ENCODE results near the gene CDCA5.
A peak's percentile ranks its signal among the peaks of the same experiment; 100 is the strongest.
"Not testable (repeated sequence)": the region's sequence is repeated elsewhere in the genome, so short reads cannot be mapped to it uniquely, and the experiment has no call there.

CDCA5 gene

DNA sequence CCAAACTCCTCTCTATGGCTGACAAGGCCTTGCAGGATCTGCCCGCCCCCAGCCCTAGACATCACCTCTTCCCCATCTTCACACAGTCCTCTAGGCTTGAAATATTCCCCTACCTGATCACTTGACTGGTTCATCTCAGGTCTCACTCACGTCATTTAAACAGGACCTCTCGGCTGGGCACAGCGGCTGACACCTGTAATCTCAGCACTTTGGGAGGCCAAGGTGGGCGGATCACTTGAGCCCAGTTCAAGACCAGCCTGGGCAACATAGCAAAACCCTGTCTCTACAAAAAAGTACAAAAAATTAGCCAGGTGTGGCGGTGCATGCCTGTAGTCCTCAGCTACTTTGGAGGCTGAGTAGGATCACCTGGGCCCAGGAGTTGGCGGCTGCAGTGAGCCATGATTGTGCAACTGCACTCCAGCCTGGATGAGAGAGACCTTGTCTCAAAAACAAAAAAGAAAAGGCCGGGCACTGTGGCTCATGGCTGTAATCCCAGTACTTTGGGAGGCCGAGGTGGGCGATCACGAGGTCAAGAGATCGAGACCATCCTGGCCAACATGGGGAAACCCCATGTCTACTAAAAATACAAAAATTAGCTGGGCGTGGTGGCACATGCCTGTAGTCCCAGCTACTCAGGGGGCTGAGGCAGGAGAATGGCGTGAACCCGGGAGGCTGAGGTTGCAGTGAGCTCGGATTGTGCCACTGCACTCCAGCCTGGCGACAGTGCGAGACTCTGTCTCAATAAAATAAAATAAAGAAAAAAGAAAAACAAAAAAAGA, 35.2 kb upstream of the CDCA5 start:
- not testable (repeated sequence) for DNase-seq (ENCODE audit: low spot score)

DNA sequence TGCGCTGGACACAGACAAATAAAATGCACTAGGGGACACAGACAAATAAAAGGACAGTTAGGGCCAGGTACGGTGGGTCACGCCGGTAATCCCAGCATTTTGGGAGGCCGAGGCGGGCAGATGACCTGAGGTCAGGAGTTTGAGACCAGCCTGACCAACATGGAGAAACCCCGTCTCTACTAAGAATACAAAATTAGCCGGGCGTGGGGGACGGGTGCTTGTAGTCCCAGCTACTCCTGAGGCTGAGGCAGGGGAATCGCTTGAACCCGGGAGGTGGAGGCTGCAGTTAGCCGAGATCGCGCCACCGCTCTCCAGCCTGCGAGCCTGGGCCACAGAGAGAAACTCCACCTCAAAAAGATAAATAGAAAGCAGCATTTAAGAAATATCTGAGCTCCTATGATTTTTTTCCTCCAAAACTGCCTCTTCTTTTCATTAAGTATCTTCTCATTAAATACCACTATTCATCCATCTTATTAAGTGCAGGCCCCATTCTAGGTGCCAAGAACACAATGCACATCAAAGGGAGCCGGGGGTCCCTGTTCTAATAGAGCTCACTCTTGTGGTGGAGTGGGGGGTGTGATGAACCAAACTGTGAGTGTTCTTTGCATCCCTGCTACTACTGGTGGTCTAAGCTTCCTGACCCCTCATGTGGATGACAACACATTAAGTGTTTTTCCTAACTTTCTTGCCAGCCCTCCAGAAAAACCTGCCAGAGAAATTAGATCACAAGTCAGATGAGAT, 34.4 kb upstream of the CDCA5 start:
- DNase-seq (ENCODE audit: low spot score) = no peak

DNA sequence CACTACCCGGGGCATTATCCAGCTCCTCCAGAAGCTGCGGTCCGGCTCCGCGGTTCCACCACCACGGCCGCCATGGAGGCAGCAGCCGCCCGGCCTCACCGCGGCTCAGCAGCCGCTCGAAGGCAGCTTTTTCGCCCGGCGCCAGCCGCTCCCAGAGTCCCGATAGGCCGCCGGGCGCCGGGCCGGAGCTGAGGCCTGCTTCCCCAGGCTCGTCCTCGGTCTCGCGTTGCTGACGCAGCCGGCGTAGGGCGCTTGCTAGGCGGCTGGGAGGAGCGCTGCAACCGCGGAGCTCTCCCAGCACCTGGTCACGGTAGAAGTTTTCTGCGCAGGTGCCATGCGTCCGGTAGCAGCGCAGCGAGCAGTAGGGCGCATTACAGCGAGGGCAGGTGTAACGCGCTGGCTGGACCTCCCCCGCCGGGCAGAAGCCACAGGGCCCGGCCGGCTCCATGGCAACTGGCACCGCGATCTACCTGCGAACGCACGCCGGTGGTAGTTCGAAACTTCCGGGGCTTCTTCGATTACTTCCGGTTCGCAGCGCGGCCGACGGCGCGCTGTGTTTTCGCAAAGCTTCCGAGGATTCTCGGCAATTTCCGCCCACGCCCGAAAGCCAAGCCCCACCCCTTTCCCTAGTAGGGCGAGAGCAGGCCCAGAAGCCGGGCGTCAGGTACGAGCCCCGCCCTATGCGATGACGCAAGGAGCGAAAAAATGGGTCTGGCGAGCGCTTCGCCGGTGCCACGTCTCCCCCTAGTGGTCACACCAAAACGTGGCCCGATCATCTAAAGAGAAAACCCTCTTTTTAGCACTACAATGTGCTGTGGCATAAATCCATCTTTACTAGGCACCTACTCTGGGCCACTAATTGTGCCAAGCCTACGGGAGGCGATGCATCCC, 33.6 kb upstream of the CDCA5 start, which contains the start of gene ZNHIT2:
ZNHIT2 (minus strand) TSS at position 496 of the 891 bp plus-strand sequence; CDS start at position 448, 48 bp downstream.
- peak; percentile 98 for DNase-seq (ENCODE audit: low spot score)

DNA sequence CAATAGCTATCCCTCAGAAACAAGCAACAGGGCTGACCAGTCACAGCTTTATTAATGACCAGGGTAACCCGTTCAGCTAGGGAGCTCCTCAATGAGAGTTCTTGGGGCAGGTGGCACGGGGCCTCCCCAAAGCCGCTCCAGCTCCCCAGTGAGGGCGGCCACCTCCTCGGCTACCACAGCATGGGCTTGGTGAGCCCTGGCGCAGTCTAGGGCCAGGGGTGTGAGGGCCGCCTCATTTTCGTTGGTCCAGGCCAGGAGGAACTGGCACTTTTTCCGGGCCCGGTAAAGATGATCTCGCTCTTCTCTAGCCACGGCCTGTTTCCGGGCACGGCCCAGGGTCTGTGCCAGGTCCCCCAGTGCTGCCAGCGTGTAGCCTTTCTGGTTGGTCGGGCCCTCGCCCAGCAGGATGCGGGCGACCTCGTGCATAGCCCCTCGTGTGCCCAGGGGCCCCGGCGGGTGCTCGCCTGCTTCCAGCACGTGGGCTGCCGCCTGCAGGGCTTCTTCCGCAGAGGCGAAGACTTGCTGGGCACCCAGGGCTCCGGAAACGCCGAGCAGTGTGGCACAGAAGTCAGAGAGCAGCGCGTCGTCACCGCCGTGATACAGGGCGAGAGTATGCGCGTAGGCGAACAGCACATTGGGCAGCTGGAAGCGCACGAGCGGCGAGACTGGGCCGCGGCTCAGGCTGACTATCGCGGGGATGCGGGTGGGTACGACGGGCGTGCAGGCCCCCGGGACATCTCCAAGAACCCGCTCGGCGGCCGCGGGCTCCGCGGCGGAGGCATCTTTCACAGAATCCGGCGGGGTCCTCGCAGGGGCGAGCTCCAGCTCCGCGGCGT, 32.7 kb upstream of the CDCA5 start:
- DNase-seq (ENCODE audit: low spot score) = peak; percentile 93

DNA sequence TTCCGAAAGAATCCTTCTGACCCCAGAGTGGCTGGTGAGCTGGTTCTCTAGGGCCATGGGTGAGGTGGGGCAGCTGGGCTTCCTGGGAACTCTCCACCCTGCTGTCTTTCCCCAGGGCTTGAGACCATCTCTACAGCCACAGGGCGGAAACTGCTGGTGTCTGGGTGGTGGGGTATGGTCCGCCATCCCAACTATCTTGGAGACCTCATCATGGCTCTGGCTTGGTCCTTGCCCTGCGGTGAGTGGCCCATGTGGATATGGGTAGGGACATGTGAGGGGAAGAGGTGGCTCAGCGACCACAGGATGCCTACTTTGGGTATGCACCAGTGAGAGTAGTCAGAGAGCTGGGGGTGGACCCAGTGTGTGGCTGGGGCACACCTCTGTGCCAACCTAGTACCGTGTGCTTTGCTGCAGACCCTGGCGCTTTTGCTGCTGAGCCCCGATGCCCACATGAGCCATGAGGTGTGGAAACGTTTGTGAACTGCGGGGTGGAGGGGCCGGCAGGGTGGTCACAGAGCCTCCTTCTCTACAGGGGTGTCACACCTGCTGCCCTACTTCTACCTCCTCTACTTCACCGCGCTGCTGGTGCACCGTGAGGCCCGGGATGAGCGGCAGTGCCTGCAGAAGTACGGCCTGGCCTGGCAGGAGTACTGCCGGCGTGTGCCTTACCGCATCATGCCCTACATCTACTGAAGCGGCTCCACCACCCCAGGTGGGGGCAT, 31.7 kb upstream of the CDCA5 start:
- no peak for DNase-seq (ENCODE audit: low spot score)

DNA sequence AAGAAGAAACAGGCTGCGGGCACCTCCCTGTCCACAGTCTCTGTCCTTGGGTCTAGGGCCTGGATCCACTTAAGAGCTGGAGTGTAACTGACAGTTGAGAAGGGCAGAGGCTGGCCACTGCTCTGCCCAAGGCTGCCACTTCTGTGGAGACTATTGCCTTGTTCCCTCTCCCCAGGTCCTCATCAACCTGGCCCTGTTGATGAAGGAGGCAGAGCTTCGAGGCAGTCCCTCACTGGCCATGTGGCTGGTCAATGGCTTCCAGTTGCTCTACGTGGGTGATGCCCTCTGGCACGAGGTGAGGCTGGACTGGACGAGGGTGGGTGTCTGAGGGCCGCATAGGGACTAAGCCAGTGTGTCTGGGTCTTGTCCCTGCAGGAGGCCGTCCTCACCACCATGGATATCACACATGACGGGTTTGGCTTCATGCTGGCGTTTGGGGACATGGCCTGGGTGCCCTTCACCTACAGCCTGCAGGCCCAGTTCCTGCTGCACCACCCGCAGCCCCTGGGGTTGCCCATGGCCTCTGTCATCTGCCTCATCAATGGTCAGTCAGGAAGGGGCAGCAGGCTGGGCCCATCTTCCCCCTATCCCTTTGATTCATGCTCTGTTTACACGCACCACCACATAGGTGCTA, 30.8 kb upstream of the CDCA5 start:
- DNase-seq (ENCODE audit: low spot score) = no peak

DNA sequence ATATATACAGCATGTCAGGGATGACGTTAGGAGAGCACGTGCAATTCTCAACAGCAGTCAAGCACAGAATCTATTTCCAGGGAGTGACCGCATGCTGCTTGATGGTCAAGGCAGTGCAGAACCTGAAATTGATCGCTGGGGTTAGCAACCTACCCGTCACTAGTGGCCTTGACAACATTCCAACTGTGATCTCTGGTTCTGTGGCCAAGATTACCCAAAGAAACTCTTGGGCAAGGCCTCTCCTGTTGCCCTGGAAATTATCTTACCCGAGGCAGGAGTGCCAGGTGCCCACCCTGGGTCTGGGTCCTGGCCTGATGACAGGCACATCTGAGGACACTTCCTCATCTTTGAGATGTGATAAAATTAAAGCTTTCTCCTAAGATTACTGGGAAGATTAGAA, 30.0 kb upstream of the CDCA5 start:
- no peak for DNase-seq (ENCODE audit: low spot score)

DNA sequence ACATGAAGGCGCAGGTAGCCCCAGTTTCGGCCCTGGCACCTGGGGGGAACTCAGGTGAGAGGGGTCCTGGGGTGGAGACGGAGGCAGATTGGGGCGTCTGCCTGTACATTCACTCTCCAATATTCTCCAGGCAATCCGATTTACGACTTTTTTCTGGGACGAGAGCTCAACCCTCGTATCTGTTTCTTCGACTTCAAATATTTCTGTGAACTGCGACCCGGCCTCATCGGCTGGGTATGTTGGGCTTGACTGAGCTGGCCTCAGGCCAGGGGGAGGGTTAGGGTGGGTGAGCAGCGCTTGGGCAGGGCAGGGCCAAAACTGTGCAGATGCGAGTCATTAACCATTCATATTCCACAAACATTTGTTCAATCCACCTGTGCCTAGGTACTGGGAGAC, 29.5 kb upstream of the CDCA5 start:
- peak; percentile 56 for DNase-seq (ENCODE audit: low spot score)

DNA sequence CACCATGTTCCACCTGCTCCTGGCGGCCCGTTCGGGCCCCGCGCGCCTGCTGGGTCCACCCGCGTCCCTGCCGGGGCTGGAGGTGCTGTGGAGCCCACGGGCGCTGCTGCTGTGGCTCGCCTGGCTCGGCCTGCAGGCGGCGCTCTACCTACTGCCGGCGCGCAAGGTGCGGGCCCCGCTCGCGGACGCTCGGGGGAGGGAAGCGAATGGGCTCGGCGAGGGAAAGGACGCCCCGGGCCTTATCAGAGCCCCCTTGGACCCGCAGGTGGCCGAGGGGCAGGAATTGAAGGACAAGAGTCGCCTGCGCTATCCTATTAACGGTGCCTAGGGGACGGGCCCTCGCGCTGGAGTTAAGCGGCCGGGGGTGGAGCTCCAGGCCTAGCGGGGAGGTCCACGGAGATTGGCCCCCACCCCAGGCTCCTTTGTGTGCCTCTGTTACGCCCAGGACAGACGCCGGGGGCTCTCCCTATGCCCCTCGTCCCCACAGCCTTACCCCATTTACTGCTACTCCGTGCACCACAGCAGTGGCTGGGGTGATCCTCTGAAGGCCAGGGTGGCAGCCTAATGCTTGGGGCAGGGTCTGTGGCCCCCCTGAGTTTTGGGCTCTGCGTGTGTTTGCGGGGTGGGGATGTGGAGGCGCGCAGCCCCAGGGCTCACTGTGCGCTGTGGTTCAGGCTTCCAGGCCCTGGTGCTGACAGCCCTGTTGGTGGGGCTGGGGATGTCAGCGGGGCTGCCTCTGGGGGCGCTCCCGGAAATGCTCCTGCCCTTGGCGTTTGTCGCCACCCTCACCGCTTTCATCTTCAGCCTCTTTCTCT, 28.9 kb upstream of the CDCA5 start:
- DNase-seq (ENCODE audit: low spot score) = peak; percentile 72

DNA sequence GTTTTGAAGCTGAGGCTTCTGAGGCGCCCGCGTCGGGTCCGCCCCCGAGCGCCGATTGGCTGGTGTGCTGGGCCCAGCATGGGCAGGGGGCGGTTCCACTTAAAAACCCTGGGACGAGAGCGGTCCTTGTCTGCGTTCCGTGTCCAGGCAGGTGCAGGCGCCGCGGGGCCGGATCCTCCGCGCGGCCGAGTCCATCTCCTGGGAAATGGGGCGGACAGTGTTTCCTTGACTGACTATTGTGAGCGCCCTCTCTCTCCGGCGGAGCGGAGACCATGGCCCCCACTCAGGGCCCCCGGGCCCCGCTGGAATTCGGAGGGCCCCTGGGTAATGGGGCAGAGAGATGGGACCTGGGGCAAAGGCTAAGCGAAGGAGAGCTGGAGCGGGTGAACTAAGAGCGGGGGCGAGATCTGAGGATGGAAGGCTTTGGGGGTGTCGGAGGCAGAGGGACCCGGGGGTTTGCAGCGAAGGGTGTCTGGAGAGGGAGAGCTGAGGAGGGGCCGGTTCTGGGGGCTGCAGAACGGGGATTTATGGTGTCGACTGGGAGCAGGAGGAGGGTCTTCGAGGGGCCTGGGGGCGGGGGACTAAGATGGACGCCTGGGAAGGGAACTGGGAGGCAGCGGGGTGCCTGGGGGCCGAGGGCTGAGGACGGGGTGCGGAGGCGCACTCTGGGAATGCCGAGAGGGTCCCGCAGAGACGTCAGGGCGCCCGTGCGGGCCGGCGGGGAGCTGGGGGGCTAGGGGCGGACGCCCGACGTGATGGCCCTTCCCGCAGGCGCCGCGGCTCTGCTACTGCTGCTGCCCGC, 28.1 kb upstream of the CDCA5 start, which contains the start of gene TM7SF2:
TM7SF2 (plus strand) TSS at position 129 of the 802 bp plus-strand sequence; CDS start at position 273, 144 bp downstream.
- peak; percentile 96 for DNase-seq (ENCODE audit: low spot score)

DNA sequence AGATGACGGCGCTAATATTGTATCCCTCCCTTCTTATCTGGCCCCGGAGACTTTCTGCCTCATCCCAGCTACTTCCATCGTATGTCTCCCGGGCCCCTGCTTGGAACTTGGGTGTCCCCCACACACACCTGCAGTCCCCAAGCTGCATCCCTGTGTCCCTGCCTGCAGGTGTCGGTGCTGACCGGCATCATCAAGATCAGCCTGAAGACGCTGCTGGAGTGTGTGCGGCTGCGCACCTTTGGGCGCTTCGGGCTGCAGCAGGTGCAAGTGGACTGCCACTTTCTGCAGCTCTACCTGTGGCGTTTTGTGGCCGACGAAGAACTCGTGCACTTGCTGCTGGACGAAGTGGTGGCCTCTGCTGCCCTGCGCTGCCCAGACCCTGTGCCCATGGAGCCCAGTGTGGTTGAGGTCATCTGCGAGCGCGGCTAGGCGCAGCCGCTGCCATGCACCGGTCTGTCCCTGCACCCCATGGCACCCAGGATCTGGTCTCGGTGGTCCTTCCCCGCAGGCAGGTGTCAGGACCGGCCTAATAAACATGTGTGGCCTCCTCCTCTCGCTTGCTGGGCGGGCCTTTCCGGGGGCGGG, 27.4 kb upstream of the CDCA5 start:
- no peak for DNase-seq (ENCODE audit: low spot score)

DNA sequence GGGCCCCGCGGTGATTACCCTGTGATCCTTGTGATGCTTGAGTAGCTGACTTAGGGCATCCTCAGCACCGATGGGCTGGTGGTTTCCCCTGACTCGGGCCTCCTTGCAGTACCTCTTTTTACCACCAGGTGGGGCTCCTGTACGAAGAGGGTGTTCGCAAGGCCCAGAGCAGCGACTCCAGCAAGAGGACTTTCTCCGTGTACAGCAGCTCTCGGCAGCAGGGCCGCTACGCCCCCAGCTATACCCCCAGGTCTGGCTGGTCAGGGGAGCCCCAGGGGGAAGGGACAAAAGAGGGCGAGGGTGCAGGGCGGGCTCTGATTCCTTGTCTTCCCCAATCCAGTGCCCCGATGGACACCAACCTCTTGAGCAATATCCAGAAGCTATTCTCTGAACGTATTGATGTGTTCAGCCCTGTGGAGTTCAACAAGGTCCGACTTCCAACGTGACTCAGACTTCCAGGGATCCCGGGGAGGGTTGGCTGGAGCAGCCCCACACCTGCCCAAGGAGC, 26.6 kb upstream of the CDCA5 start:
- peak; percentile 88 for DNase-seq (ENCODE audit: low spot score)

DNA sequence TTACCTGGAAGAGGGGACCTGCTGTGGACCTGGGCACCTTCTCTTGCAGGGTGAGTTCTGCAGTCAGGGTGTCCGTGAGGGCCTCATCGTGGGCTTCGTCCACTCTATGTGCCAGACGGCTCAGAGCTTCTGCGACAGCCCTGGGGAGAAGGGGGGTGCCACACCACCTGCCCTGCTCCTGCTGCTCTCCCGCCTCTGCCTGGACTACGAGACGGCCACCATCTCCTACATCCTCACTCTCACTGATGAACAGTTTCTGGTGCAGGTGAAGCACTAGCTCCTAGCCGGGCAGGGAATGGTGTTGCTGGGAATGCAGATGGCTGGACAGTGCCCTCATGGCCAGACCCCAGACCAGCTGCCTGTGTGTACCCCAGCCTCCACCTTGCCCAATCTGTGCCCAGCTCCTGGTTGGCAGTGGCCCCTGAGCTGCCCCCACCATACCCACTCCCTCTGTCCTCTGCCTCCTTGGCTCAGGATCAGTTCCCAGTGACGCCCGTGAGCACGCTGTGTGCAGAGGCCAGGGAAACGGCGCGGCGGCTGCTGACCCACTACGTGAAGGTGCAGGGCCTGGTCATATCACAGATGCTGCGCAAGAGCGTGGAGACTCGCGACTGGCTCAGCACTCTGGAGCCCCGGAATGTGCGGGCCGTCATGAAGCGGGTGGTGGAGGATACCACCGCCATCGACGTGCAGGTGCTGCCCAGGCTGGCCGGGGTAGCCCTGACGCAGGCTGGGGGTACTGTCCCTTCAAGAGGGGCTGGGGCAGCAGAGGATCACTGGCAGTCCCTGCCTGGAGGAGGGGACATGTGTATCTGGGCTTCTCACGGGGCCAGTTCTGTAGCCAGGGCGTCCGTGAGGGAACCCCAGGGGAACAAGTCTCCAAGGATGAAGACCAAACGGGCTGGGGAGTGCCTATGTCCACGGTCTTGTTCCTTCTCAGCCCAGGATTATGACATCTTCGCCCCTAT, 25.7 kb upstream of the CDCA5 start:
- DNase-seq (ENCODE audit: low spot score) = no peak

DNA sequence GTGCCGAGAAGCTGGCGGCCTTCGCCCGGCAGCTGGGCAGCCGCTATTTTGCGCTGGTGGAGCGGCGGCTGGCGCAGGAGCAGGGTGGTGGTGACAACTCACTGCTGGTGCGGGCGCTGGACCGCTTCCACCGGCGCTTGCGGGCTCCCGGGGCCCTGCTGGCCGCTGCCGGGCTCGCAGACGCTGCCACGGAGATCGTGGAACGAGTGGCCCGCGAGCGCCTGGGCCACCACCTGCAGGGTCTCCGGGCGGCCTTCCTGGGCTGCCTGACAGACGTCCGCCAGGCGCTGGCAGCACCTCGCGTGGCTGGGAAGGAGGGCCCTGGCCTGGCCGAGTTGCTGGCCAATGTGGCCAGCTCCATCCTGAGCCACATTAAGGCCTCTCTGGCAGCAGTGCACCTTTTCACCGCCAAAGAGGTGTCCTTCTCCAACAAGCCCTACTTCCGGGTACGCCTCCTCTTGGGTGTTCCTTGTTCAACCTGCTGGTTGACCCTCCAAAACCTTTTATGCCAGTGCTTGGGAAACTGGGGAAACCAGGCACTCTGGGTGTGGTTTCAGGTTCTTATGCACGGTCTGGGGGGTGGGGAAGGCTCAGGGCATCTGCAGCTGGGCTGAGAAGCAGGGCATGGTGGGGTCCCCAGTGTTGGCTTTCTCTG, 24.8 kb upstream of the CDCA5 start:
- DNase-seq (ENCODE audit: low spot score) = no peak

DNA sequence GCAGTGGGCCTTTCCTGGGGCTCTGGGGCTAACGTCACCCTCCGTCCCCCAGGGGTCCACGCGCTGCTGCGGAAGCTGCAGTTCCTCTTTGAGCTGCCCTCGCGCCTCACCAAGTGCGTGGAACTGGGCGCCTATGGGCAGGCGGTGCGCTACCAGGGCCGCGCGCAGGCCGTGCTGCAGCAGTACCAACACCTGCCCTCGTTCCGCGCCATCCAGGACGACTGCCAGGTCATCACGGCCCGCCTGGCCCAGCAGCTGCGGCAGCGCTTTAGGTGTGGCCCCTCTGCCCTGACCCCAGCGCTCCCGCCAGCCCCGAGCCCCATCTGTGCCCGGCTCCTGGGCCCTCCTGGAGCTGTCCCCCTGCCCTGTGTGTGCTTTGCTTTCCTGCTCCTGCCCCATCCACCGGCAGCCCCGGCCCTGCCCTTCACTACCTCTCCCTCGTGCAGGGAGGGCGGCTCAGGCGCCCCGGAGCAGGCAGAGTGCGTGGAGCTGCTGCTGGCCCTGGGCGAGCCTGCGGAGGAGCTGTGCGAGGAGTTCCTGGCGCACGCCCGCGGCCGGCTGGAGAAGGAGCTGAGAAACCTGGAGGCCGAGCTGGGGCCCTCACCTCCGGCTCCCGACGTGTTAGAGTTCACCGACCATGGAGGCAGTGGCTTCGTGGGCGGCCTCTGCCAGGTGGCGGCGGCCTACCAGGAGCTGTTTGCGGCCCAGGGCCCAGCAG, 24.1 kb upstream of the CDCA5 start:
- DNase-seq (ENCODE audit: low spot score) = no peak

Measured in RKO (cell line).